Measurements from ENCODE around the gene HOXB3.

The HOXB3 gene

DNA sequence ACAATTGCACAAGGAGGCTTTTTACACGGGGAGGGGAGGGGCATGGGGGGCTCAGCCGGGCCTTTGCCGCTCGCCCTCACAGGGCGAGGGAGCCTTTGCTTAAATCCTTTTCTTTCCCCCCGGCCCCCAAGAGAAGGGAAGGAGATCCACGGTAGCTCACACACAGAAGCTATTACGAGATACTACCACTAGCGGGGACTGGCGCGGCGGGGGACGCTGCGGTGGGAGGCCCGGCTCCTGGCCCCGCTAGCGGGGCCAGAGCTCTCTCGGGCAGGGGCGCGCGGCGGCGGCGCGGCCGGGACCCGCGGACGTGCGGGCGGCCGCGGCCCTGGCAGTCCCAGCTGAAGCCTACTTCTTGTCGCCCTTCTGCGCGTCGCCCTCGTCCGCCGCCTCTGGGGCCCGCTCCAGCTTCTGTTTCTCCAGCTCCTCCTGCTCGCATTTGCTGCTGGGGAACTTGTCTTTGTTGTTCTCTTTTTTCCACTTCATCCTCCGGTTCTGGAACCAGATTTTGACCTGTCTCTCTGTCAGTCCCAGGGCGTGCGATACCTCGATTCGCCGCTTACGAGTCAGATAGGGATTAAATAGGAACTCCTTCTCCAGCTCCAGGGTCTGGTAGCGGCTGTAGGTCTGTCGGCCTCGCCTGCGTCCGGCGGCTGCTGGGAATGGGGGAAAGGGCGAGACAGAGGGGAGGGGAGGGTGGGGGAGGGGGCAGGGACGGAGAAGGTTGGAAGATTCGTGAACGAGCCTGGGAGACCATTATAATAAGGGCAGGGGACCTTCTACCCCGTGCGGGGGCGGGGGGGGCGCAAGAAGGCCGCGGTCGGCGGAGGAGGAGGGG is 23.0 kb upstream of the HOXB3 start:
- DNase-seq (ENCODE audit: low spot score) = peak; percentile 84
- TF ChIP-seq, protein P1, sequence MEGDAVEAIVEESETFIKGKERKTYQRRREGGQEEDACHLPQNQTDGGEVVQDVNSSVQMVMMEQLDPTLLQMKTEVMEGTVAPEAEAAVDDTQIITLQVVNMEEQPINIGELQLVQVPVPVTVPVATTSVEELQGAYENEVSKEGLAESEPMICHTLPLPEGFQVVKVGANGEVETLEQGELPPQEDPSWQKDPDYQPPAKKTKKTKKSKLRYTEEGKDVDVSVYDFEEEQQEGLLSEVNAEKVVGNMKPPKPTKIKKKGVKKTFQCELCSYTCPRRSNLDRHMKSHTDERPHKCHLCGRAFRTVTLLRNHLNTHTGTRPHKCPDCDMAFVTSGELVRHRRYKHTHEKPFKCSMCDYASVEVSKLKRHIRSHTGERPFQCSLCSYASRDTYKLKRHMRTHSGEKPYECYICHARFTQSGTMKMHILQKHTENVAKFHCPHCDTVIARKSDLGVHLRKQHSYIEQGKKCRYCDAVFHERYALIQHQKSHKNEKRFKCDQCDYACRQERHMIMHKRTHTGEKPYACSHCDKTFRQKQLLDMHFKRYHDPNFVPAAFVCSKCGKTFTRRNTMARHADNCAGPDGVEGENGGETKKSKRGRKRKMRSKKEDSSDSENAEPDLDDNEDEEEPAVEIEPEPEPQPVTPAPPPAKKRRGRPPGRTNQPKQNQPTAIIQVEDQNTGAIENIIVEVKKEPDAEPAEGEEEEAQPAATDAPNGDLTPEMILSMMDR (IDR thresholded peaks at IDR 0.05; ENCODE audit: extremely low read depth, missing control alignments) = no peak

DNA sequence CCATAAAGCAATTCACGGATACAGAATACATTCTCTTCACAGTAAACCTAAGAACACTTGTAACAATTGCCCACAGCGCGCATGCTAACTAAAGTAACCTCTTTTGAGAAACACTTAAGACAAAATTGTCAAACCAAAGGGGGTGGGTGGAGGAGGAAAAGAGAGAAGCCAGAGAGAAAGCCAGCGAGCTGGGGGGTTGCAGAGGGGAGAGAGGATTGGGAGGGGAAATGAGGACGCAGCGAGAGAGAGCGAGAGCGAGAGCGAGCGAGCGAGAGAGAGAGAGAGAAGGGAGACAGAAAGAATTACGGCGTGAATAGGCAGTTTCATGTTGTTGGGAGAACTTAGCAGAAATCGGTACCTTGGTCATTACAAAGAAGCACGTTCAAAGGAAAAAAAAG is 22.4 kb upstream of the HOXB3 start:
- TF ChIP-seq, protein P1 (IDR thresholded peaks at IDR 0.05; ENCODE audit: extremely low read depth, missing control alignments) = no peak
- DNase-seq (ENCODE audit: low spot score) = no peak

DNA sequence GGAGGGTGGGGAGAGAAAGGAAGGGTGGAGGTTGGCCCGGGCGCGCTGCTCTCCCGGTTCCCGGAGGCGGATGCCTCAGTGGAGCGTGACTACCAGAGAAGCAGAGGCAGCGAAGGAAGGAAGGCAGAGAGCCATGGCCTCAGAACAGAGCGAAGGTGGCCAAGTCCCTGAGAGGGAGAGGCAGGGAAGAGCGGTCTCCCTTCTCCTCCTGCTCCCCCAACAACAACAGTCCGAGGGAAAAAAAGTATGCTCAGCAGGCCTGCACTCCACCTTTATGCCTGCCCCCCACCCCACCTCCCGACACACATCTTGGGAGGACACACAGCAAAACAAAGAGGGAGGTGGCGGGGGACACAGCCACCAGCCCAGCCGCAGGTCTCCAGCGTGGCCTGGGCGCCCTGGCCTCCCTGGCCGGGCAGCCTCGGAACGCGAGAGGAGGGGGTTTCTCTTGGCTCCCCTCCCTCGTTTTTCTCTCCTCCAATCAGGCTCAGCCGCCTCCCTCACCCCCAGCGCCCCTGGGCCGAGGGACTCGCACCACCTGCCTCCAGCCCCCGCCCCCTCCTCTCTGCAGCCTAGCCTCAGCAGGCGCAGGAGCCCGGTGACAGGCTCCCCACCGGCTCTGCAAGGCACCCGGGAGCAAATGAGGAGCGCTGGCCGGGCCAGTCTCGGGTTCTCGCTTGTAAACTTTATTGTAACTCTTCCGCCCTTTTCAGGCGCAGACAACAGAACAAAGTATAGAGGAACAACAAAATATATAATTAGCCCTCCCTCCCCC is 21.8 kb upstream of the HOXB3 start:
- TF ChIP-seq, protein P1 (IDR thresholded peaks at IDR 0.05; ENCODE audit: extremely low read depth, missing control alignments) = no peak
- no peak for DNase-seq (ENCODE audit: low spot score)

DNA sequence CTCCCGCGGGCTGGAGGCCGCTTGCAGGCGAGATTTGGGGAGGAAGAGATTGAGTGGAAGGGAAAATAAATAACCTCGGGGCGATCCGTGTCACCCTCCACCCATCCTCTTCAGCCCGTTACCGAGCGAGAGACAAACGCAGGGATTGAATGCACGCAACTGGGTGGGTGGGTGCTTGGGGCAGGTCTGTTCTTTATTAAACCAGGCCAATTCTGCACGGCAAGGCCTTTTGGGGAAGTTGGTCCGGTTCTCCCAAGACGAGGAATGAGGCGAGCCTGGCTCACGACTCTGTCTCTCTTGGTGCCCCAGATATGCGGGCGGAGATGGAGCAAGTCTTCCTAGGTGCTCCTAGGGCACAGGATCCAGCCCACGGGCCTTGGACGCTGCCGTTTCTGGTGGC is 21.2 kb upstream of the HOXB3 start:
- TF ChIP-seq, protein P1 (IDR thresholded peaks at IDR 0.05; ENCODE audit: extremely low read depth, missing control alignments) = no peak
- no peak for DNase-seq (ENCODE audit: low spot score)

DNA sequence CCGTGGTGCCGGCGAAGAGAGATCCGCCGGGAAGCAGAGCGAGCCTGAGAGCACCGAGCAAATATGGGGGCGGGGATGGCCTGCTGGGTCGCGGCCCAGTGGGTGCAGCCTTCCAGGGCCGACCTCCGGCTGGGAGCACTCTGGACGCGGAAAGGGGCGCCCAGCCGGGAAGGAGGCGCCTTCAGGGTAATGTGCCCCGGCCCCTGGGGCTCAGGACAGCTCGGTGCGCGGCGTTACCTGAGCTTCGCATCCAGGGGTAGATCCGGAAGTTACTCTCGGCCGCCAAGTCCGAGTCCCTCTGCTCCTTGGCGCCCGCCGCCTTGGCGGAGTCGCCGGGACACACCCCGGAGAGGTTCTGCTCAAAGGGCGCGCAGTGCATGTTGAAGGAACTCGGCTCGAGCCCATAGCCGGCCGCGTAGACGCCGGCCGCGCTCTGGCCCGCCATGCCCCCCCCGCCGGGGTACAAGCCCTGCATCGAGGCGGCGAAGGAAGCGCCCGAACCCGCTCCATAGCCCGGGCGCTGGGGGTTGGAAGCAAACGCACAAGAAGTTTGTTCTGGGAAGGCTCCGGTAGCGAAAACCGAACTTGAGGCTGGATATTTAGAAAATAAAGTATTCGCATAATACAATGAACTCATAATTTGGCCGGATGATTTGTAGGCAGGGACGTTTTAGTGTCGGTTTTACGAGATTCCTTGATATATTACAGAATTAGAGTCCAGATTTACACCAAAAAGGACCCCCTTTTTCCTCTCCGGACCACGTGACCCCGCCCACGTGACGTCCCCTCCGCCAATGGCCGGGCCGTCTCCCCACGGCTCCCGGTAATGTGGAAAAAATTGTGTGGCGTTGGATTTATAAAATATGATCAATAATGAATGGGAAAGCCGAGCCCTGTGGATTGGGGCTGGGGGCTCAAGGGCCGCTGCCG is 20.5 kb upstream of the HOXB3 start, which contains the start of gene HOXB7:
TSS of gene HOXB7 (minus strand) at position 736 of the 930 bp plus-strand sequence. CDS start at position 637, 99 bp downstream.
- peak; percentile 87 for DNase-seq (ENCODE audit: low spot score)
- TF ChIP-seq, protein P1 (IDR thresholded peaks at IDR 0.05; ENCODE audit: extremely low read depth, missing control alignments) = no peak

DNA sequence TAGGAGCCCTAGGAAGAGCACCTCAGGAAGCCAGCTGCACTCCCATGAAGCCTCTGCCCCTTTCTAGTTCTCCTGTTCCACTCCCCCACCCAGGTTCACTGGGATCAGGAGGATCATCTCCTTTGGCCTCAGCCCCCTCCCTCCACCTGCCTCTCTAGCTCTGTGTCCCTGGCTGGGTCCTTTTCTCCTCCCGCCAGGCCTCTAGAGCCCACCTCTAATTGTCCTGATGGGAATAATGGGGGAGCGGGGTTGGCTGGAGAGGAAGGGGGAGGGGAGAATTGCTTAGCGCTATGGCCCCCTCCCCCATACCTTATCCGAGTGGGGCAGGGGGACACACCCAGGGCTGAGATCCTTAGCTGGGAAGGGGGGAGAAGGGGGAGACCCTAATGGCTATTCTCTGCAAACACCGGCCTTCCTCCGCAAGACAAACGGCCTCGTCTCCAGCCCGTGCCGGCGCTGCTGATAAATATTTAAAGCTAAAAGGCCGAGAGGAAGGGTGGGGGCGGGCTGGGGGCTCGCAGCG is 19.8 kb upstream of the HOXB3 start:
- no peak for DNase-seq (ENCODE audit: low spot score)
- TF ChIP-seq, protein P1 (IDR thresholded peaks at IDR 0.05; ENCODE audit: extremely low read depth, missing control alignments) = no peak
